Psoas muscle (tissue), 8 donors: ENCODE measurements around the gene TRIM40. TPM values are rescaled to one million over a fixed set of nuclear protein-coding genes. Genes with fewer than 3 reads are reported as not detected.
A peak's percentile ranks its signal among the peaks of the same experiment; 100 is the strongest.

Experiments
- ATAC-seq, 4 donors: fragments of 200-7000 bp; cut with Tn5 transposase; one replicate each; pipeline ENCODE4 v1.9.1; 2020; ENCODE audit warnings: moderate library complexity in 3 of 4, mild to moderate bottlenecking in 2 of 4
- DNase-seq, 2 donors: peaks; one replicate each; pipeline ENCODE4 v3.0.0-alpha.2; 2020
- H3K27ac ChIP-seq: fragments of 200-600 bp; one replicate; pipeline ENCODE4 v1.8.0; 2022
- H3K27me3 ChIP-seq, 3 donors: fragments of 200-600 bp in 1 of 3; one replicate each; pipeline versions ENCODE4 v1.6.1 to v1.8.0; 2013 to 2022; ENCODE audit warnings: low read length in 2 of 3, mild to moderate bottlenecking in 2 of 3, moderate library complexity in 1 of 3; ENCODE audit not compliant: insufficient read depth in 3 of 3
- H3K36me3 ChIP-seq, 2 donors: fragments of 200-600 bp in 1 of 2; one replicate each; pipeline versions ENCODE4 v1.6.1 to v1.8.0; 2013 to 2022; ENCODE audit warnings: low read depth in 1 of 2, mild to moderate bottlenecking in 1 of 2, moderate library complexity in 1 of 2; ENCODE audit not compliant: insufficient read depth in 1 of 2
- H3K4me1 ChIP-seq: fragments of 200-600 bp; one replicate; pipeline ENCODE4 v1.8.0; 2022
- H3K4me3 ChIP-seq: fragments of 200-600 bp; one replicate; pipeline ENCODE4 v1.8.0; 2022; ENCODE audit warnings: mild to moderate bottlenecking
- H3K9me3 ChIP-seq: fragments of 200-600 bp; one replicate; pipeline ENCODE4 v1.8.0; 2022
- CTCF ChIP-seq: fragments of 200-600 bp; IDR thresholded peaks from one replicate; pipeline ENCODE4 v1.8.0; 2022; ENCODE audit warnings: antibody characterized with exemption
- WGBS, 3 donors: extraction: QIAGEN DNeasy Blood & Tissue Kit; methylation state at CpG; one replicate each; pipeline versions ENCODE4 v1.1.6 to v1.1.7; 2013; 5-methylcytosine and 5-hydroxymethylcytosine counted together
- intact Hi-C, 2 donors: fragments of 100-400 bp; cut with DNase I; formaldehyde crosslinking; loops; one replicate each; pipeline versions ENCODE4 v1.11.0 to v1.14.2; 2022
- polyA plus RNA-seq, 3 donors: library from polyadenylated mRNA; stranded (reverse); fragments of 200-250 nt; gene quantifications; one replicate each; pipeline ENCODE4 v1.2.3, GENCODE V29; 2013
- total RNA-seq, 4 donors: library from RNA; stranded (reverse); fragmentation: NEBNext Ultra II Directional in 2 of 4; extraction: Animal tissue kit (Norgen Biotek cat#: 25700) in 2 of 4; gene quantifications; one replicate each; pipeline versions ENCODE4 v1.2.1 to v1.2.4, GENCODE V29; 2021 to 2023
- donor health status: healthy with polysubstance abuse.
- donor health status: DM: no; HTN: no; CAD: no; lungs with moderate emphysema.
- donor health status: Bipolar disorder and iron deficiency.
- donor health status: healthy.
- donor health status: DM: yes; HTN: yes; CAD: no.
- donor health status: DM: no; HTN: no; CAD: no.
- donor health status: DM: no; HTN: no; CAD: no.
- donor health status: DM: yes; HTN: yes; CAD: no.

Gene TRIM40
- total and polyA plus RNA-seq, 7 donors = 0.03 TPM; not detected in 6

- no peak overlapping the region for H3K4me3 ChIP-seq
- no peaks in the 10 kb centered on the region for H3K9me3 ChIP-seq
- H3K4me1 ChIP-seq = no peaks in the 10 kb centered on the region
- ATAC-seq (no peak), DNase-seq (no peak)
- 79 to 83% (median 82%) methylated on average over 10 of the region's 10 CpGs for WGBS, 3 donors
- H3K36me3 ChIP-seq = no peaks in the 10 kb centered on the region
- intact Hi-C loops = no loop called here
- H3K27ac ChIP-seq = no peak overlapping the region
- H3K27me3 ChIP-seq = peaks cover 0 to 9% (median 0%) of the 10 kb centered on the region in 3 donors
- TF ChIP-seq CTCF = no peak
Observed at GRCh38 chr6:30121446-30122366, 14.2 kb upstream of the TRIM40 start.

GRCh38 chr6:30122515-30122914 is 13.4 kb upstream of the TRIM40 start:
- H3K27me3 ChIP-seq = peaks cover 0 to 10% (median under 1%) of the 10 kb centered on the region in 3 donors
- no peaks in the 10 kb centered on the region for H3K4me1 ChIP-seq
- ATAC-seq (no peak), DNase-seq (no peak)
- WGBS, 3 donors = 34 to 67% (median 41%) methylated on average over 2 of the region's 2 CpGs
- H3K36me3 ChIP-seq = no peaks in the 10 kb centered on the region
- no peak overlapping the region for H3K4me3 ChIP-seq
- no peaks in the 10 kb centered on the region for H3K9me3 ChIP-seq
- intact Hi-C loops = no loop called here
- TF ChIP-seq CTCF = no peak
- no peak overlapping the region for H3K27ac ChIP-seq

GRCh38 chr6:30127238-30128093 is 8.5 kb upstream of the TRIM40 start:
- peaks cover 5% of the 10 kb centered on the region for H3K4me1 ChIP-seq
- peaks cover 0 to 57% (median 12%) of the 10 kb centered on the region in 3 donors for H3K27me3 ChIP-seq
- DNase-seq = no peak
- WGBS, 3 donors = 5 to 7% (median 7%) methylated on average over 48 to 50 of the region's 50 CpGs
- no peak overlapping the region for H3K27ac ChIP-seq
- H3K9me3 ChIP-seq = no peaks in the 10 kb centered on the region
- no peak for TF ChIP-seq CTCF
- peak overlapping the region; percentile 48 for H3K4me3 ChIP-seq
- H3K36me3 ChIP-seq = no peaks in the 10 kb centered on the region
- intact Hi-C loops = no loop called here
- ATAC-seq = peak in 1 of 4 donors; percentile 39

- no peak overlapping the region for H3K27ac ChIP-seq
- WGBS, 3 donors = 54 to 66% (median 58%) methylated on average over 10 of the region's 10 CpGs
- TF ChIP-seq CTCF = no peak
- intact Hi-C loops = loop anchor here (2.0 to 10.0 kb wide), 2 partner anchors 27 to 285 kb away; no protein-coding TSS in a partner anchor
- H3K4me1 ChIP-seq = peaks cover 5% of the 10 kb centered on the region
- H3K27me3 ChIP-seq = peaks cover 4 to 62% (median 12%) of the 10 kb centered on the region in 3 donors
- no peaks in the 10 kb centered on the region for H3K36me3 ChIP-seq
- no peak for ATAC-seq
- DNase-seq = no peak
- H3K4me3 ChIP-seq = no peak overlapping the region
- no peaks in the 10 kb centered on the region for H3K9me3 ChIP-seq
Observed at GRCh38 chr6:30129265-30130178, 6.4 kb upstream of the TRIM40 start.
